Esophagus muscularis mucosa (tissue), 4 donors: ENCODE data around the gene CARS1. TPM values are rescaled to one million over a fixed set of nuclear protein-coding genes. Genes with fewer than 3 reads are reported as not detected.

Source experiments
- DNase-seq: peaks from one replicate; pipeline ENCODE4 v3.0.0-alpha.2; 2017; ENCODE audit errors: extremely low spot score
- H3K27ac ChIP-seq, 4 donors: fragments of 200-600 bp; sonication (generic); replicated peaks in 1 of 4; 1 replicate in 3 of 4; 2 replicates in 1 of 4; pipeline ENCODE4 v1.5.1; 2016 to 2019; ENCODE audit warnings: mild to moderate bottlenecking in 1 of 4
- H3K27me3 ChIP-seq, 4 donors: fragments of 200-600 bp; sonication (generic); one replicate each; pipeline versions ENCODE4 v1.5.1 to v1.6.0; 2016 to 2019
- H3K36me3 ChIP-seq, 4 donors: fragments of 200-600 bp; sonication (generic); one replicate each; pipeline ENCODE4 v1.5.1; 2016 to 2019
- H3K4me1 ChIP-seq, 4 donors: fragments of 200-600 bp; sonication (generic); one replicate each; pipeline ENCODE4 v1.5.1; 2016 to 2019
- H3K4me3 ChIP-seq, 4 donors: fragments of 200-600 bp; sonication (generic); 1 replicate in 2 of 4; 2 replicates in 2 of 4; pipeline ENCODE4 v1.5.1; 2016 to 2019; ENCODE audit warnings: mild to moderate bottlenecking in 4 of 4, moderate library complexity in 1 of 4
- H3K9me3 ChIP-seq, 4 donors: fragments of 200-600 bp; sonication (generic); 1 replicate in 3 of 4; 2 replicates in 1 of 4; pipeline ENCODE4 v1.5.1; 2016 to 2019
- EP300 ChIP-seq: sonication (generic); formaldehyde crosslinking; IDR thresholded peaks from one replicate; pipeline ENCODE4 v1.6.1; 2017; ENCODE audit warnings: antibody characterized with exemption
- POLR2A ChIP-seq: fragments of 450-650 bp; IDR thresholded peaks from one replicate; pipeline ENCODE4 v1.6.1; 2017; ENCODE audit warnings: antibody characterized with exemption, moderate library complexity, mild to moderate bottlenecking, low read depth
- POLR2AphosphoS5 ChIP-seq, 2 donors: sonication (generic); formaldehyde crosslinking; IDR thresholded peaks; one replicate each; pipeline ENCODE4 v1.6.1; 2017; ENCODE audit warnings: antibody characterized with exemption in 2 of 2
- WGBS: methylation state at CpG from one replicate; pipeline ENCODE4 v1.1.5; 2018; 5-methylcytosine and 5-hydroxymethylcytosine counted together
- intact Hi-C: fragments of 100-400 bp; cut with DNase I; formaldehyde crosslinking; loops from one replicate; pipeline ENCODE4 v1.15.1; 2023
- total RNA-seq, 4 donors: library from RNA; depleted of rRNA; stranded (reverse); fragments of >200 nt; gene quantifications; one replicate each; pipeline versions ENCODE4 v1.1.0 to v1.2.1, GENCODE V29; 2016
- TF ChIP-seq, protein P1 (sequence below), 3 experiments: fragments of 200-600 bp in 2 of 3; fragments of 450-650 bp in 1 of 3; sonication (generic) in 2 of 3; IDR thresholded peaks; one replicate each; pipeline ENCODE4 v1.5.1; 2017 to 2019; ENCODE audit warnings: antibody characterized with exemption in 3 of 3, mild to moderate bottlenecking in 2 of 3, moderate library complexity in 1 of 3

CARS1 gene
- total RNA-seq, 4 donors from 2014 or later: 30.3 to 35.6 (median 34.9) TPM

DNA sequence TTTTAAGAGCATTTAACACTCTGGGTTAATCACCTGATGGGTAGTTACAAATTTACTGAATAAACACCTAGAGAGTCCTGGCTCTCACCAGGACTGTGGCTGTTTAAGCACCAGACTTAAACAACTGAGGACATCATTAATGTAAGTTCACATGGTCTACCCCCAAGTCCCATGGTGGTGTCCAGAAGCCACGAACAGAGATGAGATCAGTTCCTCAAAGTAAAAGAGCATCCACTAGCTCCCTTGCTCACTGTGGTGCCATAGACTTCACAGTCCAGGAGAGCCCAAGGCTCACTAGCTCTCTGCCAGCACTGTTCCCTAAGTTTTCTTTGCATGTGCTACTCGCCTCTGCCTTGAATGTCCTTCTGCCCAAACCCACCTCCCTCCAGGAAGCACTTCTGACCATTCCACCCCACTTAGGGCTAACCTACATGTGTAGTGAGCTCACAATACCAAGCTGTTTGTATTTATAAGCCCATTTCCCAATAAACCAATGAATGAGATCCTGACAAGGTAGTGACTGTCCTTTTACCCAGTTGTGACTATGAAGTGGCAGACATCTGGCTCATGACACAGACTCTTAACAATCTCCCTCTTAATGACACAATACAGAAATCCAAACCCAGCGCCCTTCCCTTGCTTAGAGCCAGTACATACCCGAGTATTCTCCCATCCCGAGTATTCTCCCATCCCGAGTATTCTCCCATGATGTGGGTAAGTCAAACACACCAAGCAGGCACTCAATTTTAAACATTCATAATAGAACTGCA lies 80.7 kb downstream of the CARS1 start:
- Histone ChIP-seq H3K9me3 (no peaks in the 10 kb centered on the region), H3K36me3 (peaks cover 58 to 82% (median 71%) of the 10 kb centered on the region in 4 donors), H3K4me3 (no peak overlapping the region), H3K27me3 (no peaks in the 10 kb centered on the region), H3K27ac (no peak overlapping the region), H3K4me1 (peaks cover 1 to 12% (median 6%) of the 10 kb centered on the region in 4 donors)
- intact Hi-C loops: no loop called here
- DNase-seq: no peak
- TF ChIP-seq POLR2A (no peak), EP300 (no peak), POLR2AphosphoS5 (IDR thresholded peaks at IDR 0.05) (no peak)
- TF ChIP-seq, protein P1, sequence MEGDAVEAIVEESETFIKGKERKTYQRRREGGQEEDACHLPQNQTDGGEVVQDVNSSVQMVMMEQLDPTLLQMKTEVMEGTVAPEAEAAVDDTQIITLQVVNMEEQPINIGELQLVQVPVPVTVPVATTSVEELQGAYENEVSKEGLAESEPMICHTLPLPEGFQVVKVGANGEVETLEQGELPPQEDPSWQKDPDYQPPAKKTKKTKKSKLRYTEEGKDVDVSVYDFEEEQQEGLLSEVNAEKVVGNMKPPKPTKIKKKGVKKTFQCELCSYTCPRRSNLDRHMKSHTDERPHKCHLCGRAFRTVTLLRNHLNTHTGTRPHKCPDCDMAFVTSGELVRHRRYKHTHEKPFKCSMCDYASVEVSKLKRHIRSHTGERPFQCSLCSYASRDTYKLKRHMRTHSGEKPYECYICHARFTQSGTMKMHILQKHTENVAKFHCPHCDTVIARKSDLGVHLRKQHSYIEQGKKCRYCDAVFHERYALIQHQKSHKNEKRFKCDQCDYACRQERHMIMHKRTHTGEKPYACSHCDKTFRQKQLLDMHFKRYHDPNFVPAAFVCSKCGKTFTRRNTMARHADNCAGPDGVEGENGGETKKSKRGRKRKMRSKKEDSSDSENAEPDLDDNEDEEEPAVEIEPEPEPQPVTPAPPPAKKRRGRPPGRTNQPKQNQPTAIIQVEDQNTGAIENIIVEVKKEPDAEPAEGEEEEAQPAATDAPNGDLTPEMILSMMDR (IDR thresholded peaks at IDR 0.05): no peak
- WGBS: 83% methylated on average over 6 of the region's 6 CpGs

DNA sequence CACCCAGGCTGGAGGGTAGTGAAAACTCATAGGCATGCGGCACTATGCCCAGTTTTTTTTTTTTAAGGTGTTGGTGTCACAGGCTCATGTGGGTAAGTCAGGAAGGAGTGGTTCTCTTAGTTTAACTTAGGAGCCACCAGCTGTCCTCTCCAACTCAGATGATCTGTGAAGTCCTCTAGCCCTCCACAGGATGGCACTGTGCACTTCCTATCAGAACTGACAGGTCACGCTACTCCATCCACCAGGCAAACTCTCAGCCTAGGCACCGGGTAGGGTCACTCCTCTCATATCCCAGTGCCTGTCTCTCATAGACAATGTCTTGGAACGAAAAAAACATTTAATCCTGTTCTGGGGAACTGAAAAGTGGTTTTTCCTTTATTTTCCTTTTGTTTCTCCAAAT lies 81.6 kb downstream of the CARS1 start:
- peaks cover 67 to 91% (median 79%) of the 10 kb centered on the region in 4 donors for H3K36me3 ChIP-seq
- WGBS: 73% methylated on average over 4 of the region's 4 CpGs

DNA sequence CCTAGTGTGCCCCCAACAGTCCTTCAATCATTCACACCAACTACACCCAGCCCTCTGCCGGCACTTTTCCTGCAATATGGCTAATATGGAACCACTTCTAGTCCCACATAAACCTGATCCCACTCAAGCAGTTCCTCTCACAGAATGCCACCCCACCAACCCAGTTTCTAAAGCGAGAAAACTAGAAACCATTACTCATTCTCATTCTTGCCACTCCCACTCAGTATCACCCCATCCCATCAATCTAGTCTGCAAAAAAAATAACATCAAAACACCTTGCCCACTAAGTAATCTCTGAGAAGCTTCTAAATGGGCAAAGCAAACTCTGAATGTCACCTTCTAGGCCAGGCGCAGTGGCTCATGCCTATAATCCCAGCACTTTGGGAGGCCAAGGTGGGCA lies 83.0 kb downstream of the CARS1 start:
- no peak overlapping the region for H3K27ac ChIP-seq
- H3K4me3 ChIP-seq: no peak overlapping the region
- 93% methylated on average over 3 of the region's 3 CpGs for WGBS
- intact Hi-C loops: no loop called here
- H3K36me3 ChIP-seq: peaks cover 81 to 100% (median 93%) of the 10 kb centered on the region in 4 donors
- H3K27me3 ChIP-seq: no peaks in the 10 kb centered on the region
- TF ChIP-seq, protein P1 (IDR thresholded peaks at IDR 0.05): no peak
- no peak for TF ChIP-seq POLR2A
- no peak for TF ChIP-seq POLR2AphosphoS5 (IDR thresholded peaks at IDR 0.05)
- no peak for TF ChIP-seq EP300
- no peaks in the 10 kb centered on the region for H3K9me3 ChIP-seq
- no peak for DNase-seq
- peaks cover 0 to 6% (median 4%) of the 10 kb centered on the region in 4 donors for H3K4me1 ChIP-seq

More for the DNA sequence above, 81.6 kb downstream of the CARS1 start:
- TF ChIP-seq, protein P1 (IDR thresholded peaks at IDR 0.05): peak; percentile 16 to 40 (median 37)
- no peak for TF ChIP-seq EP300
- no peak overlapping the region for H3K4me3 ChIP-seq
- intact Hi-C loops: no loop called here
- no peak for DNase-seq
- H3K27ac ChIP-seq: no peak overlapping the region
- H3K9me3 ChIP-seq: no peaks in the 10 kb centered on the region
- H3K4me1 ChIP-seq: peaks cover 0 to 10% (median 5%) of the 10 kb centered on the region in 4 donors
- H3K27me3 ChIP-seq: no peaks in the 10 kb centered on the region

DNA sequence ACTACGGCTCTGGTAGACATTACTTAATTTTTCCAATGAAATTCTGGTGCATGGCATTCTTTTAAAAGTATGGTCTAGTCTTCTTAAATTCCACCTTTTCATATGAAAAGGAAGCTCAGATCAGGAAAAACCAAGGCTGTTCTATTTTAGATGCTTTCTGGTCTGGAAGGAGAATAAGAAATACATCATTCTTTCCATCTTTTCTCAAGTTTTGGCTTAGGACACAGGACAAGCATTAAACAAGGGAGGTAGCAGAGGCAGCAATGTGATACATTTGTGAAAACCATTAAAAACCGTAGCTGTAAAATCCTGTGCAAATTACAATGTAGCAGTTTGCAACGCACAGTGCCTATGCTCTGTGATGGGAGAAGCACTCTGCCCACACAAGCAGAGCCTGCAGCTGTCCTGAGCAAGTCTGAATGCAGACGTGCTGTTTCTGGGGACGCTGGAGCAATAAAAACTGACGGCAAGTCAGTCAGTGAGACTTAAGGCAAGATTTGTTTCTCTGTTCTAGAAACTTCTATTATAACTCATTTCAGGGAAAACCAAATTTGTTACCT lies 88.8 kb downstream of the CARS1 start:
- peaks cover 83 to 100% (median 94%) of the 10 kb centered on the region in 4 donors for H3K36me3 ChIP-seq
- no peaks in the 10 kb centered on the region for H3K4me1 ChIP-seq
- WGBS: 79% methylated on average over 6 of the region's 6 CpGs
- no peak for DNase-seq
- no peak overlapping the region for H3K4me3 ChIP-seq
- TF ChIP-seq POLR2A (no peak), EP300 (no peak), POLR2AphosphoS5 (IDR thresholded peaks at IDR 0.05) (no peak)
- TF ChIP-seq, protein P1 (IDR thresholded peaks at IDR 0.05): no peak
- H3K27me3 ChIP-seq: no peaks in the 10 kb centered on the region
- intact Hi-C loops: no loop called here
- H3K9me3 ChIP-seq: no peaks in the 10 kb centered on the region
- H3K27ac ChIP-seq: no peak overlapping the region
